Stimulated activated CD8-positive, alpha-beta memory T cell treated with anti-CD3 and anti-CD28 coated beads, Interleukin-2, amount 100 ng/mL, for 1 hour (primary cell): ENCODE measurements around the gene CDH4.

Experiments
- DNase-seq, 2 donors: peaks; one replicate each; pipeline ENCODE4 v3.0.0-alpha.2; 2020; ENCODE audit warnings: low read depth in 2 of 2

The CDH4 gene

GRCh38 chr20:61819921-61820825, 568.1 kb downstream of the CDH4 start:
- DNase-seq, result no peak

GRCh38 chr20:61821735-61822134, 569.7 kb downstream of the CDH4 start:
- no peak for DNase-seq

- no peak for DNase-seq
Observed at GRCh38 chr20:61822396-61822795, 570.3 kb downstream of the CDH4 start.

GRCh38 chr20:61823242-61823641, 571.2 kb downstream of the CDH4 start:
- no peak for DNase-seq

- no peak for DNase-seq
Observed at GRCh38 chr20:61828891-61829290, 576.8 kb downstream of the CDH4 start.

- DNase-seq, result no peak
Observed at GRCh38 chr20:61829526-61829925, 577.5 kb downstream of the CDH4 start.

GRCh38 chr20:61830241-61830930, 578.3 kb downstream of the CDH4 start:
- no peak for DNase-seq

- DNase-seq, result no peak
Observed at GRCh38 chr20:61830991-61831390, 578.9 kb downstream of the CDH4 start.

GRCh38 chr20:61832181-61832580, 580.1 kb downstream of the CDH4 start:
- DNase-seq, result no peak

- no peak for DNase-seq
Observed at GRCh38 chr20:61833807-61834610, 581.9 kb downstream of the CDH4 start.

- DNase-seq, result no peak
Observed at GRCh38 chr20:61835301-61835700, 583.2 kb downstream of the CDH4 start.

- DNase-seq, result no peak
Observed at GRCh38 chr20:61835791-61836350, 583.8 kb downstream of the CDH4 start.

- DNase-seq, result no peak
Observed at GRCh38 chr20:61837200-61837599, 585.1 kb downstream of the CDH4 start.

GRCh38 chr20:61839223-61839911, 587.3 kb downstream of the CDH4 start:
- no peak for DNase-seq

- DNase-seq, result no peak
Observed at GRCh38 chr20:61839912-61840778, 588.1 kb downstream of the CDH4 start.

- no peak for DNase-seq
Observed at GRCh38 chr20:61840779-61841455, 588.9 kb downstream of the CDH4 start.

- DNase-seq, result no peak
Observed at GRCh38 chr20:61841551-61841950, 589.5 kb downstream of the CDH4 start.

- DNase-seq, result no peak
Observed at GRCh38 chr20:61841966-61842365, 589.9 kb downstream of the CDH4 start.

GRCh38 chr20:61844621-61845020, 592.6 kb downstream of the CDH4 start:
- no peak for DNase-seq

GRCh38 chr20:61845233-61845671, 593.2 kb downstream of the CDH4 start:
- no peak for DNase-seq
